Stimulated activated CD8-positive, alpha-beta memory T cell treated with anti-CD3 and anti-CD28 coated beads, Interleukin-2, amount 100 ng/mL, for 1 hour (primary cell): ENCODE measurements around the gene GRIA3.
"Not testable (repeated sequence)": the region's sequence is repeated elsewhere in the genome, so short reads cannot be mapped to it uniquely, and the experiment has no call there.

ENCODE experiments used
- DNase-seq, 2 donors: peaks; one replicate each; pipeline ENCODE4 v3.0.0-alpha.2; 2020; ENCODE audit warnings: low read depth in 2 of 2

Gene GRIA3

GRCh38 chrX:123348468-123348867, 164.4 kb downstream of the GRIA3 start:
- no peak for DNase-seq

- DNase-seq, result no peak
These were observed 166.1 kb downstream of the GRIA3 start for GRCh38 chrX:123350226-123350625.

- no peak for DNase-seq
These were observed 173.9 kb downstream of the GRIA3 start for GRCh38 chrX:123357941-123358340.

- DNase-seq, result no peak
These were observed 174.4 kb downstream of the GRIA3 start for GRCh38 chrX:123358457-123358856.

GRCh38 chrX:123361371-123361770, 177.3 kb downstream of the GRIA3 start:
- no peak for DNase-seq

- not testable (repeated sequence) for DNase-seq
These were observed 202.1 kb downstream of the GRIA3 start for GRCh38 chrX:123386196-123386595.

- DNase-seq, result no peak
These were observed 208.8 kb downstream of the GRIA3 start for GRCh38 chrX:123392921-123393320.

- DNase-seq, result no peak
These were observed 215.6 kb downstream of the GRIA3 start for GRCh38 chrX:123399709-123400108.

GRCh38 chrX:123405231-123405630, 221.2 kb downstream of the GRIA3 start:
- no peak for DNase-seq

GRCh38 chrX:123408821-123409737, 225.0 kb downstream of the GRIA3 start:
- no peak for DNase-seq

- DNase-seq, result no peak
These were observed 238.8 kb downstream of the GRIA3 start for GRCh38 chrX:123422875-123423274.

GRCh38 chrX:123424546-123424945, 240.5 kb downstream of the GRIA3 start:
- no peak for DNase-seq

- no peak for DNase-seq
These were observed 241.4 kb downstream of the GRIA3 start for GRCh38 chrX:123425471-123425870.

- DNase-seq, result no peak
These were observed 241.8 kb downstream of the GRIA3 start for GRCh38 chrX:123425904-123426303.

- no peak for DNase-seq
These were observed 248.5 kb downstream of the GRIA3 start for GRCh38 chrX:123432361-123433150.

GRCh38 chrX:123436512-123437136, 252.5 kb downstream of the GRIA3 start:
- no peak for DNase-seq

- not testable (repeated sequence) for DNase-seq
These were observed 255.8 kb downstream of the GRIA3 start for GRCh38 chrX:123439926-123440325.

GRCh38 chrX:123442764-123443163, 258.7 kb downstream of the GRIA3 start:
- no peak for DNase-seq

GRCh38 chrX:123447506-123447905, 263.4 kb downstream of the GRIA3 start:
- DNase-seq, result no peak

GRCh38 chrX:123449335-123449734, 265.3 kb downstream of the GRIA3 start:
- no peak for DNase-seq

GRCh38 chrX:123450222-123450621, 266.1 kb downstream of the GRIA3 start:
- no peak for DNase-seq

GRCh38 chrX:123454712-123455431, 270.8 kb downstream of the GRIA3 start:
- no peak for DNase-seq
